H9 (cell line): ENCODE data around the gene WSCD2. TPM values are rescaled to one million over a fixed set of nuclear protein-coding genes. Genes with fewer than 3 reads are reported as not detected.

Experiments used
- DNase-seq: peaks from one replicate; pipeline ENCODE4 v3.0.0-alpha.2; 2017
- H2AFZ ChIP-seq: one replicate; pipeline ENCODE4 v1.6.1; 2013; ENCODE audit warnings: mild to moderate bottlenecking, low read length, control low read depth, moderate library complexity
- H2AK5ac ChIP-seq: 2 replicates; pipeline ENCODE4 v1.6.1; 2013; ENCODE audit warnings: low read length, control low read depth, mixed read lengths; ENCODE audit not compliant: insufficient read length
- H2BK120ac ChIP-seq: one replicate; pipeline ENCODE4 v1.6.1; 2013; ENCODE audit warnings: low read depth, mild to moderate bottlenecking, low read length, control low read depth, inconsistent platforms; ENCODE audit not compliant: poor library complexity, severe bottlenecking
- H2BK12ac ChIP-seq: 2 replicates; pipeline ENCODE4 v1.6.1; 2013; ENCODE audit warnings: low read length, control low read depth, mixed read lengths, low read depth; ENCODE audit not compliant: insufficient read length
- H2BK15ac ChIP-seq: 2 replicates; pipeline ENCODE4 v1.6.1; 2013; ENCODE audit warnings: low read depth, low read length, control low read depth
- H2BK20ac ChIP-seq: one replicate; pipeline ENCODE4 v1.6.1; 2013; ENCODE audit warnings: low read depth, mild to moderate bottlenecking, low read length, control low read depth, inconsistent platforms; ENCODE audit not compliant: poor library complexity, severe bottlenecking
- H2BK5ac ChIP-seq: 2 replicates; pipeline ENCODE4 v1.6.1; 2013; ENCODE audit warnings: low read length, control low read depth, mixed read lengths; ENCODE audit not compliant: insufficient read length
- H3K14ac ChIP-seq: 2 replicates; pipeline ENCODE4 v1.6.1; 2013; ENCODE audit warnings: low read length, control low read depth; ENCODE audit not compliant: insufficient read depth
- H3K18ac ChIP-seq: 2 replicates; pipeline ENCODE4 v1.6.1; 2013; ENCODE audit warnings: low read depth, mild to moderate bottlenecking, mixed read lengths, low read length, control low read depth; ENCODE audit not compliant: insufficient read length
- H3K23ac ChIP-seq: 2 replicates; pipeline ENCODE4 v1.6.1; 2013; ENCODE audit warnings: low read length, control low read depth, mixed read lengths, low read depth; ENCODE audit not compliant: insufficient read length
- H3K23me2 ChIP-seq: 2 replicates; pipeline ENCODE4 v1.6.1; 2013; ENCODE audit warnings: low read depth, mild to moderate bottlenecking, mixed read lengths, low read length, control low read depth; ENCODE audit not compliant: insufficient read length, poor library complexity, severe bottlenecking
- H3K27ac ChIP-seq: 2 replicates; pipeline ENCODE4 v1.5.1; 2013; ENCODE audit warnings: low read length, control low read depth, mixed read lengths, low read depth; ENCODE audit not compliant: insufficient read length
- H3K27me3 ChIP-seq: 2 replicates; pipeline ENCODE4 v1.6.1; 2013; ENCODE audit warnings: low read length, control low read depth, inconsistent platforms; ENCODE audit not compliant: insufficient read depth
- H3K4ac ChIP-seq: 2 replicates; pipeline ENCODE4 v1.6.1; 2013; ENCODE audit warnings: low read depth, mild to moderate bottlenecking, control low read depth, inconsistent platforms, low read length, moderate library complexity
- H3K4me1 ChIP-seq: 2 replicates; pipeline ENCODE4 v1.6.1; 2013; ENCODE audit warnings: low read length, control low read depth, inconsistent platforms; ENCODE audit not compliant: insufficient read depth
- H3K4me2 ChIP-seq: 2 replicates; pipeline ENCODE4 v1.6.1; 2013; ENCODE audit warnings: low read length, control low read depth, mixed read lengths; ENCODE audit not compliant: insufficient read length, insufficient read depth
- H3K56ac ChIP-seq: 2 replicates; pipeline ENCODE4 v1.6.1; 2013; ENCODE audit warnings: low read depth, mild to moderate bottlenecking, mixed read lengths, low read length, control low read depth; ENCODE audit not compliant: insufficient read length
- H3K79me1 ChIP-seq: 2 replicates; pipeline ENCODE4 v1.6.1; 2013; ENCODE audit warnings: low read depth, mild to moderate bottlenecking, moderate library complexity, low read length, control low read depth, inconsistent platforms; ENCODE audit not compliant: insufficient read depth, poor library complexity, severe bottlenecking
- H3K79me2 ChIP-seq: 2 replicates; pipeline ENCODE4 v1.6.1; 2013; ENCODE audit warnings: low read length, control low read depth, inconsistent platforms; ENCODE audit not compliant: insufficient read depth
- H3K9ac ChIP-seq: 2 replicates; pipeline ENCODE4 v1.6.1; 2013; ENCODE audit warnings: low read length, control low read depth, mixed read lengths; ENCODE audit not compliant: insufficient read length; ENCODE audit errors: extremely low read depth
- H3K9me3 ChIP-seq: one replicate; pipeline ENCODE4 v1.6.1; 2013; ENCODE audit warnings: low read depth, low read length, inconsistent platforms; ENCODE audit not compliant: control insufficient read depth
- H3T11ph ChIP-seq: one replicate; pipeline ENCODE4 v1.6.1; 2013; ENCODE audit warnings: mild to moderate bottlenecking, low read length, control low read depth, inconsistent platforms
- H4K20me1 ChIP-seq: one replicate; pipeline ENCODE4 v1.6.1; 2013; ENCODE audit not compliant: control insufficient read depth, insufficient read length, insufficient read depth
- H4K5ac ChIP-seq: 2 replicates; pipeline ENCODE4 v1.6.1; 2013; ENCODE audit warnings: low read depth, mild to moderate bottlenecking, mixed read lengths, low read length, control low read depth; ENCODE audit not compliant: insufficient read length
- H4K8ac ChIP-seq: replicated peaks from 2 replicates; pipeline ENCODE4 v1.6.1; 2013; ENCODE audit warnings: low read length, control low read depth, mixed read lengths, low read depth; ENCODE audit not compliant: insufficient read length
- H4K91ac ChIP-seq: 2 replicates; pipeline ENCODE4 v1.6.1; 2013; ENCODE audit warnings: low read depth, mild to moderate bottlenecking, moderate library complexity, mixed read lengths, low read length, control low read depth; ENCODE audit not compliant: insufficient read length
- H3K27ac Mint-ChIP-seq, 3 experiments: 2 replicates in 2 of 3; 3 replicates in 1 of 3; pipeline ENCODE4 v1.8.0; 2020 to 2021; ENCODE audit warnings: mixed read lengths in 3 of 3, mild to moderate bottlenecking in 1 of 3, moderate library complexity in 1 of 3
- H3K27me3 Mint-ChIP-seq: 2 replicates; pipeline ENCODE4 v1.8.0; 2021; ENCODE audit warnings: low read depth, mild to moderate bottlenecking, moderate library complexity, mixed read lengths
- H3K36me3 Mint-ChIP-seq, 3 experiments: 2 replicates in 2 of 3; 3 replicates in 1 of 3; pipeline ENCODE4 v1.8.0; 2020 to 2021; ENCODE audit warnings: low read depth in 3 of 3, mixed read lengths in 3 of 3; ENCODE audit not compliant: insufficient read depth in 1 of 3
- H3K4me1 Mint-ChIP-seq, 2 experiments: 2 replicates each; pipeline ENCODE4 v1.8.0; 2020; ENCODE audit warnings: mixed read lengths in 2 of 2
- H3K4me3 Mint-ChIP-seq, 2 experiments: 2 replicates in 1 of 2; 3 replicates in 1 of 2; pipeline ENCODE4 v1.8.0; 2020 to 2021; ENCODE audit warnings: mild to moderate bottlenecking in 2 of 2, mixed read lengths in 2 of 2, moderate library complexity in 1 of 2
- H3K9me3 Mint-ChIP-seq, 2 experiments: 2 replicates in 1 of 2; 3 replicates in 1 of 2; pipeline ENCODE4 v1.8.0; 2020; ENCODE audit warnings: mild to moderate bottlenecking in 2 of 2, mixed read lengths in 2 of 2, moderate library complexity in 1 of 2
- CTCF ChIP-seq: fragments of 200-600 bp; sonication (generic); conservative IDR thresholded peaks from 3 replicates; pipeline ENCODE4 v1.8.0; 2021; ENCODE audit warnings: antibody characterized with exemption, mild to moderate bottlenecking
- WGBS: extraction: QIAGEN DNeasy Blood & Tissue Kit; methylation state at CpG from one replicate; pipeline ENCODE4 v1.1.7; 2013; ENCODE audit warnings: missing lambda C conversion rate, low lambda C conversion rate, mixed read lengths; ENCODE audit not compliant: insufficient read length; ENCODE audit errors: extremely low coverage; 5-methylcytosine and 5-hydroxymethylcytosine counted together
- total RNA-seq: library from RNA; stranded (reverse); gene quantifications from 2 replicates; pipeline ENCODE4 v1.2.1, GENCODE V29; 2021

WSCD2 gene
- total RNA-seq, 1 experiment from 2014 or later = 0.92 TPM

- H3K4me1 Mint-ChIP-seq = peaks cover 37 to 52% of the 10 kb centered on the region in 2 experiments
- Histone ChIP-seq H2BK120ac (no peak overlapping the region), H2AFZ (no peak overlapping the region), H3K23me2 (no peaks in the 10 kb centered on the region), H3K79me2 (no peaks in the 10 kb centered on the region), H3K9ac (no peak overlapping the region), H3K56ac (no peak overlapping the region), H2AK5ac (no peak overlapping the region), H3K18ac (no peak overlapping the region), H3K4me2 (no peak overlapping the region), H3K4ac (no peak overlapping the region), H4K91ac (no peak overlapping the region), H2BK20ac (no peak overlapping the region), H2BK5ac (no peak overlapping the region), H3K4me1 (peaks cover 8% of the 10 kb centered on the region; the same call in 1 of the 2 replicates), H3K27ac (no peak overlapping the region), H3K23ac (no peak overlapping the region), H3T11ph (no peak overlapping the region), H4K5ac (no peak overlapping the region), H4K20me1 (no peaks in the 10 kb centered on the region), H3K27me3 (no peaks in the 10 kb centered on the region), H2BK12ac (no peak overlapping the region), H4K8ac (no peak overlapping the region), H3K79me1 (no peaks in the 10 kb centered on the region), H2BK15ac (no peak overlapping the region), H3K9me3 (no peaks in the 10 kb centered on the region), H3K14ac (no peak overlapping the region)
- H3K36me3 Mint-ChIP-seq = peaks cover 3 to 19% (median 5%) of the 10 kb centered on the region in 3 experiments; a peak in 5 of 7 replicates
- no CpG with 5 or more reads among the region's 4 CpGs for WGBS
- no peaks in the 10 kb centered on the region; the same call in 1 of the 2 replicates for H3K27me3 Mint-ChIP-seq
- TF ChIP-seq CTCF = no peak
- H3K9me3 Mint-ChIP-seq = peaks cover 11 to 13% of the 10 kb centered on the region in 2 experiments; a peak in 4 of 5 replicates
- no peak overlapping the region for H3K4me3 Mint-ChIP-seq
- H3K27ac Mint-ChIP-seq = peak overlapping the region; percentile 49 to 74 (median 64); a peak in 4 of 7 replicates
- DNase-seq = no peak
These were observed 46.2 kb downstream of the WSCD2 start for GRCh38 chr12:108175310-108175709.
